ENCODE data around the gene EPPIN. TPM values are rescaled to one million over a fixed set of nuclear protein-coding genes. Genes with fewer than 3 reads are reported as not detected.
"Not testable (repeated sequence)": the region's sequence is repeated elsewhere in the genome, so short reads cannot be mapped to it uniquely, and the experiment has no call there.

The EPPIN gene
- not detected in 2 replicates for total RNA-seq (2014; rRNA removed; shearing (Covaris generic))

DNA sequence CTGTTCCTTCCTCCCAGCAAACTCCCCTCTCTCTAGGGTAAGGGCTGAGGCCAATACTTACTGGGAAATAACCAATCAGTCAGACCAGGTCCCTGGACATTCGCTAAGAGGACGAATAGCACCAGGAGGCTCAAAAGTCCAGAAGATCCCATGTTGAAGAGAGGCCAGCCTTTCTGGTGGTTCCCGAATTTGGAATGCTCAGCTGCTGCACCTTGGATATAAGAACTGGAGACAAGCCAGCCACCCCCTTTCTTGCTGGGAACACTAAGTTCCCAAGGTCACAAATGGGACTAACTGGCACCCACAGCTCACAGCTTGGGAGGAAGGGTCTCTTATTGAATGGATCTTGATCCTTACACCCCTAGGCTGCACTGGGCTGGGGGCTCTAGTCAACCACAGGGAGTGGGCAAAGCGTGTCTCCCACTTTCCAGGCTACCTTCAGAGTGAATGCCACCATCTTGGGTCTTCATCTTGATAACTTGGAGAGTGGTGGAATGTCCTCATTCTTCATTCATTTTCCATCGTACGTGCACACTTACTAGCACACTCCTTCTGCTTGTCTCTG, at the start of gene EPPIN:
EPPIN (minus strand) TSS at position 196 of the 565 bp plus-strand sequence; CDS start at position 152, 44 bp downstream.
- H3K36me3 ChIP-seq = no peaks in the 10 kb centered on the region
- DNase-seq (ENCODE audit: low read depth in 1 of 2, low spot score in 2 of 2) = no peak
- H3K4me3 ChIP-seq = no peak within 1 kb of the TSS
- H3K4me1 ChIP-seq (replicated peaks) = no peaks in the 10 kb centered on the region
- no peaks in the 10 kb centered on the region for H3K9me3 ChIP-seq (replicated peaks)
- H3K27me3 ChIP-seq (replicated peaks) = peaks cover 11% of the 10 kb centered on the region
- no peak within 1 kb of the TSS for H3K27ac ChIP-seq

GRCh38 chr20:45595235-45595634, 48.0 kb upstream of the EPPIN start:
- Histone ChIP-seq H3K4me1 (replicated peaks) (no peaks in the 10 kb centered on the region), H3K9me3 (replicated peaks) (no peaks in the 10 kb centered on the region), H3K4me3 (no peak overlapping the region), H3K27ac (no peak overlapping the region), H3K36me3 (no peaks in the 10 kb centered on the region), H3K27me3 (replicated peaks) (no peaks in the 10 kb centered on the region)
- no peak for DNase-seq (ENCODE audit: low read depth in 1 of 2, low spot score in 2 of 2)

- Histone ChIP-seq H3K9me3 (replicated peaks) (no peaks in the 10 kb centered on the region), H3K36me3 (no peaks in the 10 kb centered on the region), H3K4me3 (no peak overlapping the region), H3K27ac (no peak overlapping the region), H3K4me1 (replicated peaks) (no peaks in the 10 kb centered on the region), H3K27me3 (replicated peaks) (no peaks in the 10 kb centered on the region)
- DNase-seq (ENCODE audit: low read depth in 1 of 2, low spot score in 2 of 2) = no peak
These were observed 46.3 kb upstream of the EPPIN start for GRCh38 chr20:45593498-45593897.

DNA sequence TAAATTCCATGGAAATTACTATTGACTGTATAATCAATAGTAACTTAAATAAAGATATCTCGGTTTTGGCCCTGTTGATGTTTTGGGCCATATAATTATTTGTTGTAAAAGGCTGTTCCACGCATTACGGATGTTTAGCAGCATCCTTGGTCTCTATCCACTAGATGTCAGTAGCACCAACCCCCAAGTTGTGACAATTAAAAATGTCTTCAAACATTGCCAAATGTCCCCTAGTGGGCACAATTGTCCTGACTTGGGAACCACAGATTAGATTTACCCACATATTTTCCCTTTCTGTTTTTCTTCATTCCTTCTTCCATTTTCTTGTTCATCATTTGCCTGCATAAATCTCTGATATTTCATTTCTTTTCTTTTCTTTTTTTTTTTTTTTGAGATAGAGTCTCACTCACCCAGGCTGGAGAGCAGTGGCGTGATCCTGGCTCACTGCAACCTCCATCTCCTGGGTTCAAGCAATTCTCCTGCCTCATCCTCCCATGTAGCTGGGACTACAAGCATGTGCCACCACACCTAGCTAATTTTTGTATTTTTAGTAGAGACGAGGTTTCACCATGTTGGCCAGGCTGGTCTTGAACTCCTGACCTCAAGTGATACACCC, 45.5 kb upstream of the EPPIN start:
- peak in 1 of 2 experiments; percentile 16 for DNase-seq (ENCODE audit: low read depth in 1 of 2, low spot score in 2 of 2)
- H3K27me3 ChIP-seq (replicated peaks) = 0 out of 2 replicates have a peak, but pooled peaks cover 3% of the 10 kb centered on the region
- no peak overlapping the region for H3K27ac ChIP-seq
- H3K4me1 ChIP-seq (replicated peaks) = no peaks in the 10 kb centered on the region
- no peaks in the 10 kb centered on the region for H3K9me3 ChIP-seq (replicated peaks)
- no peak overlapping the region for H3K4me3 ChIP-seq
- no peaks in the 10 kb centered on the region for H3K36me3 ChIP-seq

DNA sequence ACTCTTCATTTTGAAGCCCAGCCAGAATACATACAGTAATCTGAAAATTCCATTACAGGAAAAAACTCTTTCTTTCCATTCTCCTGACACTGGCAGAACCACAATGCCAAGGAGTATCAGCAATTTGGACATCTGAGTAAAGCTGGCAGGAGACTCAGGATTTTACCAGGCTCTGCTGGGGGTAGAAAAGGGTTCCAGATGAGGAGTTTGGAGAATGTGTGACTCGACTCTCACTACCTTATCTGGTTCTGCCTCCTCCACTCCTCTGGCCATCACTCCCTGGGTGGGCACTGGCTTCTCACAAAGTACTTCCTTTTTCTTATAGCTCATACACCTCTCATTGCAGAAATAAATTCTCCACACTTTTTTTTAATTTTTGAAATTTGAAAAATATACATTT, 42.5 kb upstream of the EPPIN start:
- no peak for DNase-seq (ENCODE audit: low read depth in 1 of 2, low spot score in 2 of 2)

GRCh38 chr20:45588800-45589199, 41.6 kb upstream of the EPPIN start:
- no peak overlapping the region for H3K4me3 ChIP-seq
- H3K36me3 ChIP-seq = no peaks in the 10 kb centered on the region
- no peaks in the 10 kb centered on the region for H3K4me1 ChIP-seq (replicated peaks)
- H3K9me3 ChIP-seq (replicated peaks) = no peaks in the 10 kb centered on the region
- no peak for DNase-seq (ENCODE audit: low read depth in 1 of 2, low spot score in 2 of 2)
- no peak overlapping the region for H3K27ac ChIP-seq
- 0 out of 2 replicates have a peak, but pooled peaks cover 3% of the 10 kb centered on the region for H3K27me3 ChIP-seq (replicated peaks)

More for the DNA sequence above, 42.5 kb upstream of the EPPIN start:
- H3K4me1 ChIP-seq (replicated peaks) = no peaks in the 10 kb centered on the region
- no peaks in the 10 kb centered on the region for H3K36me3 ChIP-seq
- H3K9me3 ChIP-seq (replicated peaks) = no peaks in the 10 kb centered on the region
- no peak overlapping the region for H3K27ac ChIP-seq
- no peak overlapping the region for H3K4me3 ChIP-seq
- 0 out of 2 replicates have a peak, but pooled peaks cover 3% of the 10 kb centered on the region for H3K27me3 ChIP-seq (replicated peaks)

DNA sequence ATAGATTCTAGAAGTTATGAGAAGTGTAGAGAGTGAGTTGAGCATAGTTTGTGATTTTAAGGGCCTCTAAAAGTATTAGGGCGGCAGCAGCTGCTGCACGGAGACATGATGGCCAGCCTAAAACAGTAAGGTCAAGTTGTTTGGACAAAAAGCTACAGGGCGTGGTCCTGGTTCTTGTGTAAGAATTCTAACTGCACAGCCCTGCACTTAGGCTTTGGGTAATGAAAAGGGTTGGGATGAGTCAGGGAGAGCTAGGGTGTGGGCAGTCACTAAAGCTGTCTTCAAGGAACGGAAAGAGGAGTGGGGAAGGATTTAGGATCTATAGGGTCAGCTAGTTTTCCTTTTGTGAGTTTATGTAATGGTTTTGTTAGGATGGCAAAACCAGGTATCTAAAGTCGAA, 38.8 kb upstream of the EPPIN start:
- not testable (repeated sequence) for H3K27ac ChIP-seq; H3K27me3 ChIP-seq (replicated peaks); H3K9me3 ChIP-seq (replicated peaks); H3K4me3 ChIP-seq; H3K4me1 ChIP-seq (replicated peaks); H3K36me3 ChIP-seq; DNase-seq (ENCODE audit: low read depth in 1 of 2, low spot score in 2 of 2)

- H3K36me3 ChIP-seq; H3K4me1 ChIP-seq (replicated peaks); H3K4me3 ChIP-seq; H3K27ac ChIP-seq; H3K27me3 ChIP-seq (replicated peaks); DNase-seq (ENCODE audit: low read depth in 1 of 2, low spot score in 2 of 2); H3K9me3 ChIP-seq (replicated peaks): not testable (repeated sequence)
These were observed 37.1 kb upstream of the EPPIN start for GRCh38 chr20:45584294-45584693.

DNA sequence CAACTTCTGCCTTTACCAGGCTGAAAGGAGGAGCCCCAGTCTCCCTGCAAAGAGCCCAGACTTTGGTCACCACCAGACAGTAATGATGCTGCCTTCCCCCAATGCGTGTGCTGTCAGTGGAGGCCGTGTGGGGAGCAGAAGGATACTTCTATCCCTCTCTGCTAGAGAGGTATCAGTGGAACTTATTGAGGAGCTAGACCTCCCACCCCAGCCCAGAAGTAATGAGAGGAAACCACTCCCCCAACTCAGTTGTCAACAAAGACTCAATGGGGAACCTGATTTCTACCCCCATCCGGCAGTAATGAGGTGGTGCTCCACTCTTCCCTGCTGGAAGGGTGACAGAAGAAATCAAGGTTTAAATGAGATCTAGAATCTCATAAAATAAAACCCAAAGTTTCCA, 36.3 kb upstream of the EPPIN start:
- H3K27ac ChIP-seq = no peak overlapping the region
- 0 out of 2 replicates have a peak, but pooled peaks cover 7% of the 10 kb centered on the region for H3K27me3 ChIP-seq (replicated peaks)
- DNase-seq (ENCODE audit: low read depth in 1 of 2, low spot score in 2 of 2) = no peak
- no peak overlapping the region for H3K4me3 ChIP-seq
- no peaks in the 10 kb centered on the region for H3K9me3 ChIP-seq (replicated peaks)
- no peaks in the 10 kb centered on the region for H3K36me3 ChIP-seq
- H3K4me1 ChIP-seq (replicated peaks) = no peaks in the 10 kb centered on the region

DNA sequence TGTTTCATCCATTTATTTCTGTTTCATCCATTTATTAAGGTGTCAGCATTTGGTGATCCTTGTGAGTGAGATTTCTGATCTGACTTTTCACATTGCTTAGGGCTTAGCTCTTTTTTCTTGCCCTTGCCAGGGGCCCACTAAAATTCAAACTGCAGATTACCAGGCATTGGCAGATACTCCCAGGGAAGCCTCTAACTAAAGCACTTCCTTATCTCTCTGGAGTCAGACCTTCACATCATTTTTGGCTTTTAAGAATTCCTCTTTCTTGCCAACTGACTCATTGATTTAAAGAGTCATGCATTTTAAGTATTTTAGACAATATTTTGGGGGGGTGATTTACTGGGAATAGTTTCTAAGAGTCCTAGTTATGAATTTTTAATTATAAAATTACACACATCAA, 34.5 kb upstream of the EPPIN start:
- H3K4me1 ChIP-seq (replicated peaks) = no peaks in the 10 kb centered on the region; the same call in 1 of the 2 replicates
- H3K36me3 ChIP-seq = no peaks in the 10 kb centered on the region
- H3K27ac ChIP-seq = no peak overlapping the region
- no peaks in the 10 kb centered on the region for H3K9me3 ChIP-seq (replicated peaks)
- 0 out of 2 replicates have a peak, but pooled peaks cover 5% of the 10 kb centered on the region for H3K27me3 ChIP-seq (replicated peaks)
- no peak overlapping the region for H3K4me3 ChIP-seq
- no peak for DNase-seq (ENCODE audit: low read depth in 1 of 2, low spot score in 2 of 2)

- H3K4me1 ChIP-seq (replicated peaks) = no peaks in the 10 kb centered on the region; the same call in 1 of the 2 replicates
- no peaks in the 10 kb centered on the region for H3K9me3 ChIP-seq (replicated peaks)
- H3K27me3 ChIP-seq (replicated peaks) = 0 out of 2 replicates have a peak, but pooled peaks cover 5% of the 10 kb centered on the region
- no peak for DNase-seq (ENCODE audit: low read depth in 1 of 2, low spot score in 2 of 2)
- H3K36me3 ChIP-seq = no peaks in the 10 kb centered on the region
- H3K4me3 ChIP-seq = no peak within 1 kb of the TSS
- H3K27ac ChIP-seq = no peak within 1 kb of the TSS
These were observed 32.0 kb upstream of the EPPIN start, which contains the start of gene WFDC8 for GRCh38 chr20:45579184-45579583. Gene WFDC8, minus strand, starts transcription at chr20:45579284. Its CDS starts 37 bp downstream, at chr20:45579247.

DNA sequence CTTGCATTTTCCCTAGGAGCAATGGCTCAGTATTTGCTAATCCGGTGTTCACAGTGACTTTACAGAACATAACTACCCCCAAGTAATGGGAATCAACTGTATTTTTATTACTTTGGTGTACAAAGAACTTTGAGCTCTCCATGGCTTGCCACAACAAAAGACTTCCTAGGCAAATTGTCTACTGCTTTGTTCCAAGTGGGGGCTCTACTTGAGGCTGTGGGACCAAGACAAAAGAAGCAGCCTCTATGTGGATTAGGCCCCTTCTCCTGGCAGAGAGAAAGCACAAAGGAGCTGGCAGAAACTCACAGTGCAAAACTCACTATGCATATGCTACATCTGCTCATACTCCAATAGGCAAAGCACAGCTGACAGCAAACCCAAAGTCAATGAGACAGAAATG, 31.0 kb upstream of the EPPIN start:
- H3K9me3 ChIP-seq (replicated peaks) = no peaks in the 10 kb centered on the region
- DNase-seq (ENCODE audit: low read depth in 1 of 2, low spot score in 2 of 2) = no peak
- no peaks in the 10 kb centered on the region for H3K36me3 ChIP-seq
- 0 out of 2 replicates have a peak, but pooled peaks cover 5% of the 10 kb centered on the region for H3K27me3 ChIP-seq (replicated peaks)
- no peaks in the 10 kb centered on the region; the same call in 1 of the 2 replicates for H3K4me1 ChIP-seq (replicated peaks)
- H3K27ac ChIP-seq = no peak overlapping the region
- no peak overlapping the region for H3K4me3 ChIP-seq

DNA sequence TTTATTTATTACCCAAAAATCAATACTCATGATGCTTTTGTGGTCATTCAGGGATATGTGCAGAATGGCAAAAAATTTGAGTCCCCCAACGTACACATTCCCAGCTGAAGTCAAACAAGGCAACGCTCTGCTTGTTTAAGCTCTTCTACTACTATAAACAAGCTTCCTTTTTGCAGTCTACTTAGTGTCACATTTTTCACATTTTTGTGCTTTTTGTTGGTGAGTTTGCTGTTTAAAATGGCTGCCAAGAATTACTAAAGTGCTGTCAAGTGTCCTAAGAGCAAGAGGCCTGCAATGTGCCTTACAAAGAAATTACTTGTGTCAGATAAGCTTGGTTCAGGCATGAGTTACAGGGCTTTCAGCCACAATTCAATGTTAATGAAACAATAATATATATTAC, 29.8 kb upstream of the EPPIN start:
- no peaks in the 10 kb centered on the region for H3K36me3 ChIP-seq
- no peaks in the 10 kb centered on the region; the same call in 1 of the 2 replicates for H3K4me1 ChIP-seq (replicated peaks)
- H3K9me3 ChIP-seq (replicated peaks) = no peaks in the 10 kb centered on the region
- DNase-seq (ENCODE audit: low read depth in 1 of 2, low spot score in 2 of 2) = peak in 1 of 2 experiments; percentile 31
- H3K27me3 ChIP-seq (replicated peaks) = no peaks in the 10 kb centered on the region
- no peak overlapping the region for H3K27ac ChIP-seq
- no peak overlapping the region for H3K4me3 ChIP-seq

DNA sequence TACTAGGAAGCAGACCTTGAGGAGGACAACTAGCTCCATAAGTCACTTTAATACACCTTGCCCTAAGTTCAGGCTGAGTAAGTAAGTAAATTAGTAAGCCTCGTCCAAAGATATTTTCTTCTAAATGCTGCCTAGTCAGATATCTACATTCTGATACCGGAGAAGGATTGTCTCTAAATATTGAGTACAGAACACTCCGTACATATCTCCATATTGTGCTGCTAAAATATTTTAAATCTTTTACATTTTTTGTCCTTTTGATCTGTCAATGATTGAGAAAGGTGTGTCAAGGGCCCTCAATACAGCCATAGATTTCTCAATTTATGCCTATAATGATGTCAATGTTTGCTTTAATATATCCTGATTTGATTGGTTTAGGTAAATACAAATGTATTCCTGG, 28.7 kb upstream of the EPPIN start:
- Histone ChIP-seq H3K4me3 (no peak overlapping the region), H3K36me3 (no peaks in the 10 kb centered on the region), H3K4me1 (replicated peaks) (no peaks in the 10 kb centered on the region; the same call in 1 of the 2 replicates), H3K9me3 (replicated peaks) (no peaks in the 10 kb centered on the region), H3K27ac (no peak overlapping the region), H3K27me3 (replicated peaks) (no peaks in the 10 kb centered on the region)
- no peak for DNase-seq (ENCODE audit: low read depth in 1 of 2, low spot score in 2 of 2)
